K562 (cell line): ENCODE data around the gene MRPL58. TPM values are rescaled to one million over a fixed set of nuclear protein-coding genes. Genes with fewer than 3 reads are reported as not detected.
A peak's percentile ranks its signal among the peaks of the same experiment; 100 is the strongest.

Experiments used
- CCNT2 ChIP-seq: IDR thresholded peaks from 2 replicates; pipeline ENCODE4 v1.6.1; 2011; ENCODE audit warnings: borderline replicate concordance, low read depth, mild to moderate bottlenecking, moderate library complexity, mixed read lengths, low read length; ENCODE audit not compliant: insufficient read length; ENCODE audit errors: extremely low read depth
- CHCHD3 ChIP-seq: fragments of 250-450 bp; sonication (Bioruptor Pico); IDR thresholded peaks from 2 replicates; pipeline ENCODE4 v2.1.2; 2022; ENCODE audit warnings: mild to moderate bottlenecking
- DPF2 ChIP-seq: fragments of 450-650 bp; IDR thresholded peaks from 2 replicates; pipeline ENCODE4 v1.6.1; 2016
- HDAC2 ChIP-seq: fragments of 450-650 bp; IDR thresholded peaks from 2 replicates; pipeline ENCODE4 v1.6.1; 2016; ENCODE audit warnings: mild to moderate bottlenecking
- HDAC6 ChIP-seq: IDR thresholded peaks from 2 replicates; pipeline ENCODE4 v1.6.1; 2012; ENCODE audit warnings: low read depth, mild to moderate bottlenecking, control low read depth, inconsistent platforms, low read length, moderate library complexity
- HMGN3 ChIP-seq: IDR thresholded peaks from 2 replicates; pipeline ENCODE4 v1.6.1; 2011; ENCODE audit warnings: borderline replicate concordance, low read depth, mild to moderate bottlenecking, mixed read lengths, low read length; ENCODE audit not compliant: insufficient read length; ENCODE audit errors: extremely low read depth
- ILF3 ChIP-seq: fragments of 450-650 bp; IDR thresholded peaks from 2 replicates; pipeline ENCODE4 v1.6.1; 2018; ENCODE audit warnings: antibody characterized with exemption, mild to moderate bottlenecking, moderate library complexity, borderline replicate concordance
- POLR2AphosphoS5 ChIP-seq: IDR thresholded peaks from 2 replicates; pipeline ENCODE4 v1.6.1; 2011; ENCODE audit warnings: mild to moderate bottlenecking, low read depth, low read length, moderate library complexity; ENCODE audit not compliant: control insufficient read depth, insufficient read depth
- RBFOX2 ChIP-seq: fragments of 200-400 bp; formaldehyde crosslinking; IDR thresholded peaks from 2 replicates; pipeline ENCODE4 v1.6.1; 2017; ENCODE audit warnings: low read depth, mild to moderate bottlenecking, low read length, moderate library complexity
- RHOXF2B ChIP-seq: fragments of 250-450 bp; sonication (Bioruptor Pico); conservative IDR thresholded peaks from 2 replicates; pipeline ENCODE4 v1.5.1; 2021
- SMAD4 ChIP-seq: fragments of 250-450 bp; sonication (Bioruptor Pico); conservative IDR thresholded peaks from 2 replicates; pipeline ENCODE4 v1.8.0; 2021; ENCODE audit warnings: inconsistent platforms, mild to moderate bottlenecking, moderate library complexity
- U2AF2 ChIP-seq: fragments of 200-400 bp; formaldehyde crosslinking; optimal IDR thresholded peaks from 2 replicates; pipeline ENCODE3; 2017; ENCODE audit warnings: low read depth, mild to moderate bottlenecking, low read length
- ZBTB9 ChIP-seq: fragments of 450-650 bp; formaldehyde crosslinking; IDR thresholded peaks from 2 replicates; pipeline ENCODE4 v1.4.0; 2020; ENCODE audit warnings: mild to moderate bottlenecking, moderate library complexity
- ZNF316 ChIP-seq: fragments of 450-650 bp; IDR thresholded peaks from 2 replicates; pipeline ENCODE4 v1.6.1; 2016
- ZNF551 ChIP-seq: fragments of 250-450 bp; sonication (Bioruptor Pico); IDR thresholded peaks from 2 replicates; pipeline ENCODE4 v1.5.0; 2021; ENCODE audit warnings: mild to moderate bottlenecking, moderate library complexity
- ZNF583 ChIP-seq: fragments of 250-450 bp; sonication (Bioruptor Pico); IDR thresholded peaks from 2 replicates; pipeline ENCODE4 v1.4.0; 2020
- ZNF639 ChIP-seq, 2 experiments: fragments of 200-800 bp in 1 of 2; sonication (Bioruptor generic) in 1 of 2; sonication (generic) in 1 of 2; formaldehyde crosslinking in 1 of 2; IDR thresholded peaks in 1 of 2; conservative IDR thresholded peaks in 1 of 2; 2 replicates each; pipeline versions ENCODE4 v1.5.0 to v1.6.1; 2016 to 2020; ENCODE audit warnings: missing compliant biosample characterization in 1 of 2, missing genetic modification characterization in 1 of 2, missing genetic modification reagents in 1 of 2
- polyA plus RNA-seq, 8 experiments: library from polyadenylated mRNA; depleted of rRNA in 4 of 8; stranded (reverse) in 5 of 8; unstranded in 3 of 8; fragments of >200 nt; fragmentation: Nextera tagmentation in 2 of 8; fragmentation: Illumina TruSeq in 1 of 8; extraction: Ambion mirVana in 2 of 8; extraction: Trizol in 1 of 8; gene quantifications; 2 replicates each; pipeline versions ENCODE4 v1.2.1 to v1.2.3, GENCODE V29; 2011 to 2014; ENCODE audit warnings: inconsistent platforms in 1 of 8, missing spikeins in 1 of 8
- total RNA-seq, 7 experiments: library from RNA; depleted of rRNA in 6 of 7; stranded (reverse); fragments of >200 nt in 6 of 7; fragmentation: Illumina TruSeq in 2 of 7; extraction: Trizol in 2 of 7; gene quantifications; 2 replicates each; pipeline versions ENCODE4 v1.2.1 to v1.2.3, GENCODE V29; 2011 to 2021; ENCODE audit warnings: low replicate concordance in 1 of 7
- TF ChIP-seq, protein P1 (sequence below): sonication (generic); formaldehyde crosslinking; IDR thresholded peaks from 2 replicates; pipeline ENCODE4 v1.8.1; 2023; ENCODE audit warnings: mild to moderate bottlenecking, missing genetic modification reagents, moderate library complexity

Gene MRPL58
- total and polyA plus RNA-seq, 9 of the 15 experiments (the other 6 are each of a cell fraction or from before 2014, with no cell fraction given), result 30.8 to 107 (median 72.4) TPM

GRCh38 chr17:74987418-74987908 is 25.0 kb upstream of the MRPL58 start, which contains the start of gene CDR2L (continued):
- peak; percentile 87 for TF ChIP-seq RBFOX2
- TF ChIP-seq ZNF316, result peak; percentile 8; the same call in 1 of the 2 replicates
- TF ChIP-seq, protein P1, sequence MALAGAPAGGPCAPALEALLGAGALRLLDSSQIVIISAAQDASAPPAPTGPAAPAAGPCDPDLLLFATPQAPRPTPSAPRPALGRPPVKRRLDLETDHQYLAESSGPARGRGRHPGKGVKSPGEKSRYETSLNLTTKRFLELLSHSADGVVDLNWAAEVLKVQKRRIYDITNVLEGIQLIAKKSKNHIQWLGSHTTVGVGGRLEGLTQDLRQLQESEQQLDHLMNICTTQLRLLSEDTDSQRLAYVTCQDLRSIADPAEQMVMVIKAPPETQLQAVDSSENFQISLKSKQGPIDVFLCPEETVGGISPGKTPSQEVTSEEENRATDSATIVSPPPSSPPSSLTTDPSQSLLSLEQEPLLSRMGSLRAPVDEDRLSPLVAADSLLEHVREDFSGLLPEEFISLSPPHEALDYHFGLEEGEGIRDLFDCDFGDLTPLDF (CRISPR knock-in tag), result peak; percentile 49; the same call in 1 of the 2 replicates
- TF ChIP-seq HDAC6, result no peak
- peak in 1 of 2 experiments; percentile 71; a peak in 1 of 4 replicates for TF ChIP-seq ZNF639 (CRISPR knock-in tag; conservative IDR thresholded peaks at IDR 0.05 in 1 of 2, IDR thresholded peaks at IDR 0.05 in 1 of 2)
- TF ChIP-seq ZBTB9 (CRISPR knock-in tag), result 0 out of 2 replicates have a peak, but pooled peaks have one; percentile 16
- TF ChIP-seq POLR2AphosphoS5, result peak; percentile 43; the same call in 1 of the 2 replicates
- no peak for TF ChIP-seq ZNF551
- TF ChIP-seq HMGN3, result peak; percentile 83
- 0 out of 2 replicates have a peak, but pooled peaks have one; percentile 51 for TF ChIP-seq ZNF583 (CRISPR knock-in tag)
- peak; percentile 65 for TF ChIP-seq CCNT2
- no peak for TF ChIP-seq U2AF2
- no peak for TF ChIP-seq CHCHD3 (CRISPR knock-in tag)
- TF ChIP-seq SMAD4, result peak; percentile 40; the same call in 1 of the 2 replicates
- TF ChIP-seq HDAC2, result no peak
- TF ChIP-seq DPF2, result no peak
- peak; percentile 92; the same call in 1 of the 2 replicates for TF ChIP-seq ILF3
- TF ChIP-seq RHOXF2B, result no peak
